ENCODE data around the gene FLNC. TPM values are rescaled to one million over a fixed set of nuclear protein-coding genes. Genes with fewer than 3 reads are reported as not detected.

Gene FLNC
- total and polyA plus RNA-seq, 9 of the 15 experiments (the other 6 are each of a cell fraction or from before 2014, with no cell fraction given), result 0.90 to 155 (median 28.8) TPM

GRCh38 chr7:128831994-128832879 is 2.0 kb downstream of the FLNC start (continued):
- TF ChIP-seq GTF3C2 (IDR thresholded peaks at IDR 0.05; ENCODE audit: borderline replicate concordance, extremely low read depth, insufficient read length), result no peak
- TF ChIP-seq ZZZ3 (IDR thresholded peaks at IDR 0.05), result no peak
- peak; percentile 32; the same call in 1 of the 2 replicates for TF ChIP-seq PHF8 (IDR thresholded peaks at IDR 0.05; ENCODE audit: borderline replicate concordance, low read length)
- TF ChIP-seq PHTF2 (CRISPR knock-in tag; IDR thresholded peaks at IDR 0.05), result no peak
- no peak for TF ChIP-seq BDP1 (IDR thresholded peaks at IDR 0.05; ENCODE audit: insufficient read depth, insufficient read length)
- TF ChIP-seq CAMTA2 (CRISPR knock-in tag; conservative IDR thresholded peaks at IDR 0.05), result peak; percentile 9; the same call in 1 of the 2 replicates
- peak; percentile 64 for TF ChIP-seq NCOR1 (IDR thresholded peaks at IDR 0.05)
- no peak for TF ChIP-seq ELF4 (CRISPR knock-in tag; IDR thresholded peaks at IDR 0.05)
- peak; percentile 40; the same call in 1 of the 2 replicates for TF ChIP-seq E2F3 (CRISPR knock-in tag; IDR thresholded peaks at IDR 0.05)
- TF ChIP-seq SMARCC2 (IDR thresholded peaks at IDR 0.05; ENCODE audit: low read depth), result no peak; the same call in 1 of the 2 replicates
- no peak for TF ChIP-seq ZBTB5 (IDR thresholded peaks at IDR 0.05)
- TF ChIP-seq OTX1 (CRISPR knock-in tag; IDR thresholded peaks at IDR 0.05), result peak; percentile 57; the same call in 1 of the 2 replicates
- peak; percentile 51 for TF ChIP-seq TAF1 (IDR thresholded peaks at IDR 0.05; ENCODE audit: control insufficient read depth, extremely low read depth, insufficient read depth, low read length, severe bottlenecking)
- TF ChIP-seq ILF3 (IDR thresholded peaks at IDR 0.05; ENCODE audit: borderline replicate concordance), result no peak
- TF ChIP-seq E4F1 (CRISPR knock-in tag; IDR thresholded peaks at IDR 0.05; ENCODE audit: borderline replicate concordance), result no peak
- TF ChIP-seq HLTF (IDR thresholded peaks at IDR 0.05), result peak; percentile 65
- TF ChIP-seq MCM5 (IDR thresholded peaks at IDR 0.05; ENCODE audit: low read depth), result no peak
- no peak for TF ChIP-seq SIN3B (IDR thresholded peaks at IDR 0.05; ENCODE audit: low read depth)
- TF ChIP-seq HOXB6 (CRISPR knock-in tag; IDR thresholded peaks at IDR 0.05; ENCODE audit: borderline replicate concordance), result no peak
